ENCODE measurements around the gene DFFA. TPM values are rescaled to one million over a fixed set of nuclear protein-coding genes. Genes with fewer than 3 reads are reported as not detected.
A peak's percentile ranks its signal among the peaks of the same experiment; 100 is the strongest.
"Not testable (repeated sequence)": the region's sequence is repeated elsewhere in the genome, so short reads cannot be mapped to it uniquely, and the experiment has no call there.

Gene DFFA
- total RNA-seq, 1 donor from 2014 or later = 54.7 TPM

GRCh38 chr1:10511494-10511885 lies 39.2 kb upstream of the DFFA start:
- H3K4me3 Mint-ChIP-seq = peak overlapping the region; percentile 66

GRCh38 chr1:10510520-10511493 lies 38.5 kb upstream of the DFFA start:
- intact Hi-C loops (cut with micrococcal nuclease) = loop anchor here (1.0 to 5.0 kb wide), 8 partner anchors 16 to 501 kb away; partner anchors contain the start of genes DFFA and TARDBP
- peak overlapping the region; percentile 66 for H3K4me3 Mint-ChIP-seq
- H3K4me1 Mint-ChIP-seq (ENCODE audit: low read depth) = peaks cover 70% of the 10 kb centered on the region
- no peaks in the 10 kb centered on the region for H3K27me3 Mint-ChIP-seq (ENCODE audit: insufficient read depth)
- peak overlapping the region; percentile 96 for H3K27ac Mint-ChIP-seq
- peaks cover 13% of the 10 kb centered on the region for H3K36me3 Mint-ChIP-seq (ENCODE audit: low read depth)
- DNase-seq (ENCODE audit: low spot score) = peak; percentile 78
- no peaks in the 10 kb centered on the region for H3K9me3 Mint-ChIP-seq

More at GRCh38 chr1:10511494-10511885, 39.2 kb upstream of the DFFA start:
- no peaks in the 10 kb centered on the region for H3K9me3 Mint-ChIP-seq
- peaks cover 15% of the 10 kb centered on the region for H3K36me3 Mint-ChIP-seq (ENCODE audit: low read depth)
- peak overlapping the region; percentile 96 for H3K27ac Mint-ChIP-seq
- no peak for DNase-seq (ENCODE audit: low spot score)
- peaks cover 77% of the 10 kb centered on the region for H3K4me1 Mint-ChIP-seq (ENCODE audit: low read depth)
- intact Hi-C loops (cut with micrococcal nuclease) = loop anchor here (1.0 to 5.0 kb wide), 8 partner anchors 16 to 501 kb away; partner anchors contain the start of genes DFFA and TARDBP
- H3K27me3 Mint-ChIP-seq (ENCODE audit: insufficient read depth) = no peaks in the 10 kb centered on the region

GRCh38 chr1:10509809-10510509 lies 37.6 kb upstream of the DFFA start:
- Mint-ChIP-seq H3K4me1 (ENCODE audit: low read depth) (peaks cover 65% of the 10 kb centered on the region), H3K4me3 (peak overlapping the region; percentile 66), H3K27ac (peak overlapping the region; percentile 96), H3K27me3 (ENCODE audit: insufficient read depth) (no peaks in the 10 kb centered on the region), H3K36me3 (ENCODE audit: low read depth) (peaks cover 9% of the 10 kb centered on the region), H3K9me3 (no peaks in the 10 kb centered on the region)
- intact Hi-C loops (cut with micrococcal nuclease) = loop anchor here (2.0 to 5.0 kb wide), 3 partner anchors 77 to 282 kb away; no protein-coding TSS in a partner anchor
- DNase-seq (ENCODE audit: low spot score) = no peak

GRCh38 chr1:10508511-10508951 lies 36.2 kb upstream of the DFFA start:
- no peaks in the 10 kb centered on the region for H3K9me3 Mint-ChIP-seq
- H3K27me3 Mint-ChIP-seq (ENCODE audit: insufficient read depth) = no peaks in the 10 kb centered on the region
- peaks cover 51% of the 10 kb centered on the region for H3K4me1 Mint-ChIP-seq (ENCODE audit: low read depth)
- no peak overlapping the region for H3K4me3 Mint-ChIP-seq
- H3K36me3 Mint-ChIP-seq (ENCODE audit: low read depth) = peaks cover 8% of the 10 kb centered on the region
- no peak for DNase-seq (ENCODE audit: low spot score)
- no peak overlapping the region for H3K27ac Mint-ChIP-seq
- intact Hi-C loops (cut with micrococcal nuclease) = no loop called here

DNA sequence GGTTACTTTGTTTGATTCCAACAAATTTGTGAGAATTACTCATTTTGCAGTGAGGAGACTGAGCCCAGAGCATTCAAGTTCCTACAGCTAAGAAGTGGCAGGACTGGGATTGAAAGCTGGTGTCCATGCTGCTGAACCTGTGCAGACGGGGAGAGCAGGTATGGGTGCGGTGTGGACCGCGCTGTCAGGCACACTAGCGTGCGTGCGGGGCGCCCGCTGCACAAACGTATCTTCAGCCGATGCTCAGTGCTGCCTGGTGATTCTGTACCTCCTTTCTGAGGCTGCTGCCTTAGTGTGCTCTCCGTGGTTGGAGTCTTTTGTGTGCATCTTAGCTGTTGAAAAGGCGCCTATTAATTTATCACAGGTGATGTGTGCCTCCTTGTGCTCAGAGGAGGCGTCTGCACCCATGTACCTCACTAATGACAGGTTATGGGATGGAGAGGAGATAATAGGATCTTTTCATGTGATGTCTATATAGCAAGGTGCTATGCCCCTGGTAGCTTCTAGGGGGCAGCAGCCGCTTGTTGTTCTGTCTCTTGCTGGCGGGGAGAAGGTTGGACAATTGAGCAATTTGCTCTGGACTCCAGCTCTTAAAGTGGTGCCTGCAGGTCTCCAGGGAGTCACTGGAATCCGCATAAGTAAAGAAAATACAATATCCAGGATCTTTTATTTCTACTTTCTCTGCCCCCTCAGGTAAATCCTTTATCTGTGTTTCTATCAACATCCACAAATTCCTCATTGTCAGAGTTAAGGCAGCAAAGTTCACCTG lies 35.0 kb upstream of the DFFA start:
- Mint-ChIP-seq H3K36me3 (ENCODE audit: low read depth) (peaks cover 4% of the 10 kb centered on the region), H3K27me3 (ENCODE audit: insufficient read depth) (no peaks in the 10 kb centered on the region), H3K4me1 (ENCODE audit: low read depth) (peaks cover 41% of the 10 kb centered on the region), H3K9me3 (no peaks in the 10 kb centered on the region), H3K4me3 (no peak overlapping the region), H3K27ac (no peak overlapping the region)
- DNase-seq (ENCODE audit: low spot score) = peak; percentile 27
- intact Hi-C loops (cut with micrococcal nuclease) = loop anchor here (1.0 kb wide), 1 partner anchor 360 kb away; no protein-coding TSS in a partner anchor

GRCh38 chr1:10506677-10507047 lies 34.3 kb upstream of the DFFA start:
- H3K27me3 Mint-ChIP-seq (ENCODE audit: insufficient read depth) = no peaks in the 10 kb centered on the region
- H3K4me3 Mint-ChIP-seq = no peak overlapping the region
- DNase-seq (ENCODE audit: low spot score) = no peak
- H3K36me3 Mint-ChIP-seq (ENCODE audit: low read depth) = peaks cover 2% of the 10 kb centered on the region
- H3K4me1 Mint-ChIP-seq (ENCODE audit: low read depth) = peaks cover 41% of the 10 kb centered on the region
- H3K27ac Mint-ChIP-seq = no peak overlapping the region
- intact Hi-C loops (cut with micrococcal nuclease) = loop anchor here (1.0 kb wide), 1 partner anchor 361 kb away; no protein-coding TSS in a partner anchor
- H3K9me3 Mint-ChIP-seq = no peaks in the 10 kb centered on the region

GRCh38 chr1:10506046-10506676 lies 33.8 kb upstream of the DFFA start:
- DNase-seq (ENCODE audit: low spot score); intact Hi-C loops (cut with micrococcal nuclease); H3K36me3 Mint-ChIP-seq (ENCODE audit: low read depth); H3K4me3 Mint-ChIP-seq; H3K27ac Mint-ChIP-seq; H3K27me3 Mint-ChIP-seq (ENCODE audit: insufficient read depth); H3K9me3 Mint-ChIP-seq: not testable (repeated sequence)
- peaks cover 36% of the 10 kb centered on the region for H3K4me1 Mint-ChIP-seq (ENCODE audit: low read depth)

DNA sequence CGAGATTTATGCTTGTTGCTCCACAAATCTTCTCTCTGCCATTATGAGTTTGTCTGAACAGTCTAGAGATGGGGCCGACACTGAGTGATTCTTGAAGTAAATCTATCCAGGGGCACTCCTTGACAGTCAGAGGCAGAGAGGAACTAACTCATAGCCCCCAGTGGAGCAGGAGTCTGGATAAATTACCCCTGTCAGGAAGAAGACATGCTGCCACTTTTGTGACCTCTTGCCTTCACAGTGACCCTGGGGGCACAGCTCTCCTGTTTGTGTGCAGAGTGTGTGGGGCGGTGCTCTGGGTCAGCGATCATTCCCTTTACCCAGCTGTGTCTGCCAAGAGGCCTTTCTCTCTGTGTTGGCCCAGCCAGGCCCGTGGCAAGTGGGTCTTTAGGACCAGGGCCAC lies 31.9 kb upstream of the DFFA start:
- intact Hi-C loops (cut with micrococcal nuclease) = no loop called here
- H3K4me1 Mint-ChIP-seq (ENCODE audit: low read depth) = peaks cover 19% of the 10 kb centered on the region
- peaks cover 2% of the 10 kb centered on the region for H3K36me3 Mint-ChIP-seq (ENCODE audit: low read depth)
- H3K4me3 Mint-ChIP-seq = no peak overlapping the region
- no peak for DNase-seq (ENCODE audit: low spot score)
- no peaks in the 10 kb centered on the region for H3K27me3 Mint-ChIP-seq (ENCODE audit: insufficient read depth)
- no peaks in the 10 kb centered on the region for H3K9me3 Mint-ChIP-seq
- no peak overlapping the region for H3K27ac Mint-ChIP-seq

DNA sequence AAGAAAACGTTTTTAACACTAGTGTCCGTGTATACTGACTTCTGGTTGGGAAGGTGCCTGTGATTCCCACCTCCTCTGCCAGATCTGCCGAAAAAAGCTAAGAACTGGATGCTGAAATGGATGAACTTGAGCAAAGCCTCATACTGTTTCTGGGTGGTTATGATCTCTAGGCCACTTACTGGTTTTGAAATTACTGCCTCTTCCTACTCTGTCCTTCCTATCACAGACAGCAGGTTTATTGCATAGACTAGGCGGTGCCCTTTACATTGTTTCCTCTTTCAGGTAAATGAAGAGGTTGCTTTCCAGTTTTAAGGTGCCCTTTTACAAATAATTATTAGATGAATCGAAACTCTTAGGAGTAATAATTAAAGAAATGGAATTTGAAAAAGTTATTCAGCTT lies 29.9 kb upstream of the DFFA start:
- Mint-ChIP-seq H3K27ac (peak overlapping the region; percentile 67), H3K4me3 (no peak overlapping the region), H3K4me1 (ENCODE audit: low read depth) (peaks cover 27% of the 10 kb centered on the region), H3K36me3 (ENCODE audit: low read depth) (peaks cover 3% of the 10 kb centered on the region), H3K9me3 (no peaks in the 10 kb centered on the region), H3K27me3 (ENCODE audit: insufficient read depth) (no peaks in the 10 kb centered on the region)
- intact Hi-C loops (cut with micrococcal nuclease) = no loop called here
- DNase-seq (ENCODE audit: low spot score) = no peak

- no peaks in the 10 kb centered on the region for H3K9me3 Mint-ChIP-seq
- no peaks in the 10 kb centered on the region for H3K27me3 Mint-ChIP-seq (ENCODE audit: insufficient read depth)
- peaks cover 5% of the 10 kb centered on the region for H3K36me3 Mint-ChIP-seq (ENCODE audit: low read depth)
- peaks cover 49% of the 10 kb centered on the region for H3K4me1 Mint-ChIP-seq (ENCODE audit: low read depth)
- peak overlapping the region; percentile 77 for H3K27ac Mint-ChIP-seq
- intact Hi-C loops (cut with micrococcal nuclease) = loop anchor here (5.0 kb wide), 1 partner anchor 194 kb away; no protein-coding TSS in a partner anchor
- DNase-seq (ENCODE audit: low spot score) = no peak
- H3K4me3 Mint-ChIP-seq = no peak overlapping the region
These were observed 25.9 kb upstream of the DFFA start for GRCh38 chr1:10498231-10498630.

GRCh38 chr1:10497109-10497508 lies 24.8 kb upstream of the DFFA start:
- intact Hi-C loops (cut with micrococcal nuclease) = loop anchor here (5.0 kb wide), 1 partner anchor 195 kb away; no protein-coding TSS in a partner anchor
- Mint-ChIP-seq H3K9me3 (no peaks in the 10 kb centered on the region), H3K27me3 (ENCODE audit: insufficient read depth) (no peaks in the 10 kb centered on the region), H3K4me3 (no peak overlapping the region), H3K27ac (no peak overlapping the region), H3K4me1 (ENCODE audit: low read depth) (peaks cover 45% of the 10 kb centered on the region), H3K36me3 (ENCODE audit: low read depth) (peaks cover 5% of the 10 kb centered on the region)
- DNase-seq (ENCODE audit: low spot score) = no peak

DNA sequence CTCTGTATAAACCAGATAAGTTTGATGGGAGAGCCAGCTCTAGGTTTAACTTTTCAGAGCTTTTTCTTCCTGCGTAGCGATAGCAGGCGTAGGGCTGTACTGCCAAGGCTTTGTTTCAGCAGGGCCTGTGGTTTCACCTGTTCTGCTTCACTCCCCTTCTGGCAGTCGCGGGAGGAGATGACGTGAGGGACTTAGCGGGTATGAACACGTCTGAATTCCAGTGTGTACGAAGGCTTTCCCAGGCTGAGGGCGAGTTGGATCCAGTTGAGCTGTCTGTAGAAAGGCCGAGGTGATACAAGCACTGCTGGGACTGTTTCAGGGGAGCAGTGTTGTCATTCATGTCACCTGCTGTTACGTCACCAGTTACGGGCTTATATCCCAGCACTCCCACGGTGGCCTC lies 23.6 kb upstream of the DFFA start:
- peaks cover 5% of the 10 kb centered on the region for H3K36me3 Mint-ChIP-seq (ENCODE audit: low read depth)
- no peak for DNase-seq (ENCODE audit: low spot score)
- peak overlapping the region; percentile 80 for H3K27ac Mint-ChIP-seq
- no peaks in the 10 kb centered on the region for H3K27me3 Mint-ChIP-seq (ENCODE audit: insufficient read depth)
- H3K9me3 Mint-ChIP-seq = no peaks in the 10 kb centered on the region
- peaks cover 40% of the 10 kb centered on the region for H3K4me1 Mint-ChIP-seq (ENCODE audit: low read depth)
- intact Hi-C loops (cut with micrococcal nuclease) = loop anchor here (1.0 to 5.0 kb wide), 6 partner anchors 15 to 445 kb away; partner anchors contain the start of gene DFFA
- peak overlapping the region; percentile 76 for H3K4me3 Mint-ChIP-seq
